Hepatic stellate cell (primary cell): ENCODE measurements around the gene UPB1.

Source experiments
- DNase-seq: peaks from one replicate; pipeline ENCODE4 v3.0.0; 2011; ENCODE audit warnings: low spot score

Gene UPB1

DNA sequence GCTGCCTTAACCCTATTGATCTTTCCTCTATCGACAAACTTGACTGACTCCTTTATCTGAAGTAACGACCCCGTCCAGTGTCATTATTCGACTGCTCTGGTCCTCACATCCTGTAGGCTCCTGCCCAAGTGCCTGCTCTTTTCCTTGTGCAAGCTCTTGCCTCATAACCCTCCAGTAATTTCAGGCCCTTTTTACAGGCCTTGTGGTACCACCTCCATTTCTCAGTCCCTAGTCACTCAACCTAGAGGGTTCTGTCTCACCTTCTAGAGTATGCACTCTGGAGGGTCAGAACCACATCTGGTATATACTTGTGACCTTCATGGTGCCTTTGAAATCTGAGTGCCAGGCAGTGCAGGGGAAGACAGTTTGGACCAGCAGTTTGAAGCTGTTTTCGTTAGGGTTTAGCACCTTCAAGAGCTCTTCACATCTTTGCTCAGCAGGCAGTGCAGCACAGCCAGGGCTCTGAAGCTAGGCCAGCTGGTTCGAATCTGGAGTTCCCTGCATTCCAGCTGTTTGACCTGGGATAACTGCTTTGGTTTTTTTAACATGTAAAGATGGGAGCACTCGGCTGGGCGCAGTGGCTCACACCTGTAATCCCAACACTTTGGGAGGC, 71.9 kb downstream of the UPB1 start:
- DNase-seq = no peak

DNA sequence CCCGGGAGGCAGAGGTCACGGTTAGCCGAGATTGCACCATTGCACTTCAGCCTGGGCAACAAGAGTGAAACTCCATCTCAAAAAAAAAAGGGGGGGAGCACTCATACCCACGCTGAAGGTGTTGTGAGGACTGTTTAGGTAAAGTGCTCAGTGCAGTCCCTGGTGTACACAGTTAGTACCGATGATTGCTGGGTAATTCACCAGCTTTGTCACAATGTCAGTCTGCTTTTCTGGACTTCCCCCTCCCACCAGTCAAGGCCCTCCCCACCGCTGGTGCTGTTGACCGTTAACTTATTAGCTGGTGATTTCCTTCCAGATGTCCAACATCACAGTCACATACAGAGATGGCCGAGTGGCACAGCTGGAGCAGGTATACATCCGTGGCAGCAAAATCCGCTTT, 72.5 kb downstream of the UPB1 start:
- no peak for DNase-seq

DNA sequence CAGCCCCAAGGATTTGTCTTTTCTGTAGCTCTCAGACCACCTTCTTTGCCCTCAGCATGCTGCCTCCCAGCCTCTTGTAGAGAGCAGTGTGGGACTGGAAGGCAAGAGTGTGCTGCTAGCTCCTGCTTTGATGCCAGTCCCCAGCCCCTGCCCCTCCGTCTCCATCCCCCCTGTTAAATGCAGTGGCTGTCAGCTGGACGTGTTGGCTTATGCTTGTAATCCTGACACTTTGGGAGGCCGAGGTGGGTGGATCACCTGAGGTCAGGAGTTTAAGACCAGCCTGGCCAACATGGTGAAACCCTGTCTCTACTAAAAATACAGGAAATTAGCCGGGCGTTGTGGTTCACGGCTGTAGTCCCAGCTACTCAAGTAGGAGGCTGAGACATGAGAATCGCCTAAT, 76.1 kb downstream of the UPB1 start:
- no peak for DNase-seq

DNA sequence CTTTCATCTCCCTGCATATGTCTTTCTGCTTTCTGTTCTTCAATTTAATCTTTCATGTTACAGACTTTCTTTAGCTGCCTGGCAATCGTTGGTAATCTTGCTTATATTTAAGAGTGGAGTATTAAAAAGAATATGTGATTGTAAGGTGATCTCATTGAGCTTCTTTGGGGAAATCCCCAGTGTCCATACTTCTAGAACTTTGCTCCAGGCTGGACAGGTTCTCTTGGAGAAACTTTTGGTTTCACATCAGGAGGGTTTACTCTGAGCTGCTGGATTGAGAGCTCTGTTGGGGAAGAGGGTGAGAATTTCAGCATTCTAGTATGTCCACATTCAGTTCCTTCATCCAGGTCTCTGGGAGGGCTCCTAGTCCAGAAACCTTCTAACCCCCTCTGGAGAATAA, 81.6 kb downstream of the UPB1 start:
- DNase-seq = no peak
